ENCODE results near the gene ELP5.

DNA sequence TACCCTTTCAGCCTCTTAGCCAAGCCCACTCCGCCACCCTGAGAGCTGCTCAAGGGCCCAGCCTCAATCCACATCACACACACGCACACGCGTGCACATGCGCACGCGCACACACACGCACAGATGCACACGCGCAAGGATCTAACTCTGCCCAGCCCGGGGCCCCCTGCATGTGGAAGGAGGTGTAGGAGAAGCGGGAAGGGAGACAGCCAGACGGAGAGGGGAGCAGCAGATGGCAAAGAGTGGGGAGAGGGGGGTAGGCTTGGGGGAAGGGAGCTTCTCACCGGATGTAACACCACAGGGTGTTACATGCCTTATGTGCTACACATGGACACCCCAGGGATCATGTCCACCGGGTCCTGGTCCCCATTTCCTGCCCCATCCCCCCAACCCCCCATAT is 47.7 kb upstream of the ELP5 start:
- TF ChIP-seq CTCF (conservative IDR thresholded peaks at IDR 0.05; ENCODE audit: low read length) (no peak), EZH2phosphoT487 (IDR thresholded peaks at IDR 0.05; ENCODE audit: borderline replicate concordance) (no peak)

Measured in Loucy (cell line).